ENCODE data around the gene STAC2. TPM values are rescaled to one million over a fixed set of nuclear protein-coding genes. Genes with fewer than 3 reads are reported as not detected.

Gene STAC2
- total and polyA plus RNA-seq, 12 donors, result 0.22 to 1.1 (median 0.48) TPM; not detected in 5

DNA sequence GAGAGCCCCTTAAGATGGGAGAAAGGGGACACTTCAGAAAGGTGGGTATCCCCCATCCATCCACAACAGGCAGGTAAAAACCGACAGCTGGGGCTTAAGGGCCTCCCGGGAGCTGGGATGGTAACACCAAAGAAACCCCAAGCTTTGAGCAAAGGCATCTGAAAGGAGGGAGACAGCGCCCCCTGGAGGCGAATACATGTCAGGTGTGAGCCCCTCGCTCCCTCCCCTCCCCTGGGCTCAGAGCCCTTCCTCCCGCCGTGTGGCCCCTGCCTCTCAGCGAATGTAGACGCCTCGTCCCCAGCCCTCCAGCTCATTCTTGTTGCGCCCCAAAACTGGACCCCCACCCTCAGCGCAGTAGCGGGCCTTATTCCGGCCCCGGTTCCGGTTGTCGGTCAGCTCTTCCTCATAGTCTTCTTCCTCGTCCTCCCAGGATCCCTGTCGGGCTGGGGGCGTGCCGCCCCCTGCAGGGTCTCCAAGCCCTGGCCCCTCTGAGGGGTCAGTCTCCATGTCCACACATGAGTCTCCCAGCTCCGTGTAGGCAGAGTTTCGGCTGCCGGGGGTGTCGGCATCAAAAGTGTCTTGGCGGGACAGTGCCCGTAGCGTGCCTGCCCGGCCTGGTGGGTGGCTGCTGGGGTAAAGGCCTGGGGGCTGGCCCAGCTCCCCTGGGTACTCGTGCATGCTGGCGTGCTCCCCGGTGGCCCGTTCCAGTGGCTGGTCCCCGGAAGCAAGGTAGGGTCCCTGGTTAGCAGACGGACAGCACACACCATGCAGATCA, 50.6 kb downstream of the STAC2 start:
- H3K27ac ChIP-seq, result no peak overlapping the region
- no peaks in the 10 kb centered on the region for H3K9me3 ChIP-seq (replicated peaks in 1 of 3)
- peak in 6 of 7 donors; percentile 50 to 85 (median 79) for DNase-seq
- H3K27me3 ChIP-seq, result no peaks in the 10 kb centered on the region
- TF ChIP-seq, protein P1, sequence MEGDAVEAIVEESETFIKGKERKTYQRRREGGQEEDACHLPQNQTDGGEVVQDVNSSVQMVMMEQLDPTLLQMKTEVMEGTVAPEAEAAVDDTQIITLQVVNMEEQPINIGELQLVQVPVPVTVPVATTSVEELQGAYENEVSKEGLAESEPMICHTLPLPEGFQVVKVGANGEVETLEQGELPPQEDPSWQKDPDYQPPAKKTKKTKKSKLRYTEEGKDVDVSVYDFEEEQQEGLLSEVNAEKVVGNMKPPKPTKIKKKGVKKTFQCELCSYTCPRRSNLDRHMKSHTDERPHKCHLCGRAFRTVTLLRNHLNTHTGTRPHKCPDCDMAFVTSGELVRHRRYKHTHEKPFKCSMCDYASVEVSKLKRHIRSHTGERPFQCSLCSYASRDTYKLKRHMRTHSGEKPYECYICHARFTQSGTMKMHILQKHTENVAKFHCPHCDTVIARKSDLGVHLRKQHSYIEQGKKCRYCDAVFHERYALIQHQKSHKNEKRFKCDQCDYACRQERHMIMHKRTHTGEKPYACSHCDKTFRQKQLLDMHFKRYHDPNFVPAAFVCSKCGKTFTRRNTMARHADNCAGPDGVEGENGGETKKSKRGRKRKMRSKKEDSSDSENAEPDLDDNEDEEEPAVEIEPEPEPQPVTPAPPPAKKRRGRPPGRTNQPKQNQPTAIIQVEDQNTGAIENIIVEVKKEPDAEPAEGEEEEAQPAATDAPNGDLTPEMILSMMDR (IDR thresholded peaks at IDR 0.05), result peak; percentile 52 to 80 (median 70)
- no peak for TF ChIP-seq POLR2A (IDR thresholded peaks at IDR 0.05)
- peaks cover 0 to 10% of the 10 kb centered on the region in 2 donors for H3K36me3 ChIP-seq (replicated peaks in 1 of 2)
- H3K4me3 ChIP-seq, result no peak overlapping the region
- no peaks in the 10 kb centered on the region for H3K4me1 ChIP-seq (replicated peaks in 1 of 2)
- intact Hi-C loops (cut with DNase I), result no loop called here
- WGBS, 4 donors, result 57 to 66% (median 59%) methylated on average over 30 to 35 of the region's 35 CpGs

DNA sequence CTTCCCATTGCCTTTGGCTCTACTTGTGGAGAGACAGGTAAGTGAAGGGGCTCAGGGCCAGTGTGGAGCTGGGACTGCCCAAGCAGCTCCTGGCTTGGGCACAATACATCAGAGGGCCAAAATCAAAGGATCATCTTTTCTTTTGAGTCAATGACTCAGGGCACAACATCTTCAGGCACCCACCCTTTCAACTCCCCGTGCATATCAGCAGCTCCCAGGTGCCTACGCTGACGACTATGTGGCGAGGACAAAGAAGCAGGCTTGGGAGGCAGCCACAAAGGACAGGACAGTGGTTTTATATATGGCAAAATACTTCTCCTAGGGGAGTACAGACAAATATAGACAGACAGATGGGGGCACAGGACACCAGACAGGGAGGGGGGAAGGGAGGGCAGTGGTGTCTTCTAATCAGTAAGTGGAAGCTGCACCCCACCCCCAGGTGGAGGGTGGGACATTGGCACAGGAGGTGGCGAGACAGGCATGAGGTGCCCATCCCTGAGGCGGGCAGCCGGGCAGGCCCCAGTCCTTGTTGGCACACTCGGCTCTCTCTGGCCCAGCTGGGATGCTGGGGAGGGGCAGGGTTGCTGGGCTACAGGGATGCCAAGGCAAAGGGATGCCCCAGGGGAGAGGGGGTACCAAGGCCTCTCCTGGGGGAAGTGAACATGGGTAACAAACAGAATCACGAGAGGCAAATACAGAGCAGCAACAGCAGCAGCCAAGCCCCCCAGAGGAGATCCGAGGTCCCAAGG, 52.0 kb downstream of the STAC2 start:
- no peaks in the 10 kb centered on the region for H3K9me3 ChIP-seq (replicated peaks in 1 of 3)
- no peak overlapping the region for H3K27ac ChIP-seq
- no peak for DNase-seq
- WGBS, 4 donors, result 39 to 56% (median 55%) methylated on average over 9 to 10 of the region's 10 CpGs
- H3K4me3 ChIP-seq, result no peak overlapping the region
- no peaks in the 10 kb centered on the region for H3K27me3 ChIP-seq
- TF ChIP-seq POLR2A (IDR thresholded peaks at IDR 0.05), result no peak
- TF ChIP-seq, protein P1 (IDR thresholded peaks at IDR 0.05), result no peak
- intact Hi-C loops (cut with DNase I), result no loop called here
- peaks cover 0 to 10% of the 10 kb centered on the region in 2 donors for H3K36me3 ChIP-seq (replicated peaks in 1 of 2)
- no peaks in the 10 kb centered on the region for H3K4me1 ChIP-seq (replicated peaks in 1 of 2)

- Histone ChIP-seq H3K27ac (no peak overlapping the region), H3K27me3 (no peaks in the 10 kb centered on the region), H3K4me3 (no peak overlapping the region), H3K9me3 (replicated peaks in 1 of 3) (no peaks in the 10 kb centered on the region), H3K4me1 (replicated peaks in 1 of 2) (no peaks in the 10 kb centered on the region), H3K36me3 (replicated peaks in 1 of 2) (peaks cover 0 to 10% of the 10 kb centered on the region in 2 donors)
- no peak for DNase-seq
- TF ChIP-seq, protein P1 (IDR thresholded peaks at IDR 0.05), result no peak
- no peak for TF ChIP-seq POLR2A (IDR thresholded peaks at IDR 0.05)
- intact Hi-C loops (cut with DNase I), result no loop called here
- 66 to 72% (median 70%) methylated on average over 5 of the region's 5 CpGs for WGBS, 4 donors
Observed at GRCh38 chr17:39173080-39173479, 52.7 kb downstream of the STAC2 start.

GRCh38 chr17:39171933-39172332, 53.8 kb downstream of the STAC2 start:
- Histone ChIP-seq H3K27me3 (no peaks in the 10 kb centered on the region), H3K36me3 (replicated peaks in 1 of 2) (peaks cover 0 to 3% of the 10 kb centered on the region in 2 donors), H3K9me3 (replicated peaks in 1 of 3) (no peaks in the 10 kb centered on the region), H3K4me1 (replicated peaks in 1 of 2) (no peaks in the 10 kb centered on the region), H3K4me3 (no peak overlapping the region), H3K27ac (no peak overlapping the region)
- 71 to 82% (median 80%) methylated on average over 5 of the region's 5 CpGs for WGBS, 4 donors
- intact Hi-C loops (cut with DNase I), result no loop called here
- no peak for DNase-seq
- TF ChIP-seq, protein P1 (IDR thresholded peaks at IDR 0.05), result no peak
- TF ChIP-seq POLR2A (IDR thresholded peaks at IDR 0.05), result no peak

Data from adrenal gland (tissue), 12 donors.